OCI-LY3 (cell line): ENCODE data around the gene ZNF24.

Source experiments
- H2AFZ ChIP-seq: fragments of 200-600, 300-600 bp; shearing (Covaris generic); 2 replicates; pipeline ENCODE4 v1.6.0; 2014; ENCODE audit warnings: antibody characterized with exemption, low read depth, low read length
- H3K27ac ChIP-seq: fragments of 200-600, 300-600 bp; sonication (generic); 2 replicates; pipeline ENCODE4 v1.5.1; 2014; ENCODE audit warnings: mild to moderate bottlenecking, low read length, moderate library complexity, mixed read lengths
- H3K27me3 ChIP-seq: fragments of 200-600, 300-600 bp; sonication (generic); 2 replicates; pipeline ENCODE4 v1.6.1; 2014; ENCODE audit warnings: low read depth, low read length, mixed read lengths
- H3K36me3 ChIP-seq: fragments of 200-600, 300-600 bp; sonication (generic); replicated peaks from 2 replicates; pipeline ENCODE3; 2014; ENCODE audit warnings: low read depth, low read length, mixed read lengths
- H3K4me1 ChIP-seq: fragments of 300-600, 200-600 bp; sonication (generic); 2 replicates; pipeline ENCODE4 v1.6.1; 2014; ENCODE audit warnings: low read length, mixed read lengths
- H3K4me2 ChIP-seq: fragments of 200-600, 300-600 bp; sonication (generic); 2 replicates; pipeline ENCODE4 v1.6.1; 2014; ENCODE audit warnings: low read length, mixed read lengths
- H3K4me3 ChIP-seq: fragments of 300-600, 200-600 bp; sonication (generic); 2 replicates; pipeline ENCODE4 v1.5.1; 2014; ENCODE audit warnings: antibody characterized with exemption, mild to moderate bottlenecking, low read length, moderate library complexity
- H3K79me2 ChIP-seq: fragments of 300-600, 200-600 bp; shearing (Covaris generic); 2 replicates; pipeline ENCODE4 v1.6.1; 2014; ENCODE audit warnings: mild to moderate bottlenecking, low read length, mixed read lengths
- H3K9ac ChIP-seq: fragments of 300-600, 200-600 bp; shearing (Covaris generic); 2 replicates; pipeline ENCODE4 v1.6.0; 2014; ENCODE audit warnings: mild to moderate bottlenecking, low read length, moderate library complexity
- H3K9me3 ChIP-seq: fragments of 200-600, 300-600 bp; shearing (Covaris generic); 2 replicates; pipeline ENCODE4 v1.6.1; 2014; ENCODE audit warnings: low read length, mixed read lengths; ENCODE audit not compliant: insufficient read depth
- H4K20me1 ChIP-seq: fragments of 200-600, 300-600 bp; sonication (generic); 2 replicates; pipeline ENCODE4 v1.6.1; 2016; ENCODE audit warnings: low read length, mixed read lengths; ENCODE audit not compliant: insufficient read depth
- EZH2phosphoT487 ChIP-seq: fragments of 200-600 bp; shearing (Covaris generic); IDR thresholded peaks from 2 replicates; pipeline ENCODE4 v1.6.1; 2018; ENCODE audit warnings: antibody characterized with exemption, mixed run types, low read depth
- TF ChIP-seq, protein P1 (sequence below): fragments of 200-600, 300-600 bp; sonication (generic); IDR thresholded peaks from 2 replicates; pipeline ENCODE4 v1.5.1; 2014; ENCODE audit warnings: antibody characterized with exemption, low read length, low read depth

The ZNF24 gene

DNA sequence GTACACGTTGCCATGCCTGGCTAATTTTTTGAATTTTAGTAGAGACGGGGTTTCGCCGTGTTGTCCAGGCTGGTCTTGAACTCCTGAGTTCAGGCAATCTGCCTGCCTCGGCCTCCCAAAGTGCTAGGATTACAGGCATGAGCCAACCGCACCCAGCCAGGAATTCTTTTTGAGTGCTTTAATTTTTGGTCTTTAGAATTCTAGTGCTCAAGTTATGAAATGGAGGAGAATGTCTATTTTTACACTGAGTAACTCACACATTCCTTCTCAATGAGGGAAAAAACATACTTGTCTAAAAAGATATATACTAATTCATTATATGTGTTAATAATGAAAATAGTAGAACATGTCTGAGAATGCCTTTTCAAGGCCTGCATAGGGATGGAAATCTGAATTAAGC, 24.4 kb upstream of the ZNF24 start:
- TF ChIP-seq, protein P1, sequence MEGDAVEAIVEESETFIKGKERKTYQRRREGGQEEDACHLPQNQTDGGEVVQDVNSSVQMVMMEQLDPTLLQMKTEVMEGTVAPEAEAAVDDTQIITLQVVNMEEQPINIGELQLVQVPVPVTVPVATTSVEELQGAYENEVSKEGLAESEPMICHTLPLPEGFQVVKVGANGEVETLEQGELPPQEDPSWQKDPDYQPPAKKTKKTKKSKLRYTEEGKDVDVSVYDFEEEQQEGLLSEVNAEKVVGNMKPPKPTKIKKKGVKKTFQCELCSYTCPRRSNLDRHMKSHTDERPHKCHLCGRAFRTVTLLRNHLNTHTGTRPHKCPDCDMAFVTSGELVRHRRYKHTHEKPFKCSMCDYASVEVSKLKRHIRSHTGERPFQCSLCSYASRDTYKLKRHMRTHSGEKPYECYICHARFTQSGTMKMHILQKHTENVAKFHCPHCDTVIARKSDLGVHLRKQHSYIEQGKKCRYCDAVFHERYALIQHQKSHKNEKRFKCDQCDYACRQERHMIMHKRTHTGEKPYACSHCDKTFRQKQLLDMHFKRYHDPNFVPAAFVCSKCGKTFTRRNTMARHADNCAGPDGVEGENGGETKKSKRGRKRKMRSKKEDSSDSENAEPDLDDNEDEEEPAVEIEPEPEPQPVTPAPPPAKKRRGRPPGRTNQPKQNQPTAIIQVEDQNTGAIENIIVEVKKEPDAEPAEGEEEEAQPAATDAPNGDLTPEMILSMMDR, result no peak
- no peak for TF ChIP-seq EZH2phosphoT487
- no peaks in the 10 kb centered on the region for H3K9me3 ChIP-seq
- H3K4me2 ChIP-seq, result no peak overlapping the region
- H3K9ac ChIP-seq, result no peak overlapping the region
- H3K36me3 ChIP-seq, result no peaks in the 10 kb centered on the region
- no peaks in the 10 kb centered on the region for H3K4me1 ChIP-seq
- no peaks in the 10 kb centered on the region for H4K20me1 ChIP-seq
- H3K27me3 ChIP-seq, result no peaks in the 10 kb centered on the region
- H3K27ac ChIP-seq, result no peak overlapping the region
- H3K79me2 ChIP-seq, result no peaks in the 10 kb centered on the region
- no peak overlapping the region for H3K4me3 ChIP-seq
- H2AFZ ChIP-seq, result no peak overlapping the region

DNA sequence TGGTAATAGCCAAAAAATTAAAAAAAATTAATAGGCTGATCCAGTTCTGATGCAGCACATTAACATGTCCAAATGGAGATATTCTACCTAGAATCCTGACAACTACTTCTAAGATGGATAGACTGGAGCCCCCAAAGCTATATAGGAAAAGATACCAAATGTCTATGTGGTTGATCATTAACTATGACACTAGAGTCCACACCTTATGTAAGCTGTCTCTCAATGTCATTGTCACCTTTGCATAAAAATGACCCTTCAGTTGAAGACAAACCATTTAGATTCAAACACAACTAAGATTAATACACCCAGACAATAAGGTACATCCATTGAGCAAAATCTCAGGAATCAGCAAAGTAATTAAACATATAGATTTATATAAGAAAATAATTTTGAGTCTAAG, 18.3 kb upstream of the ZNF24 start:
- TF ChIP-seq EZH2phosphoT487, result no peak
- TF ChIP-seq, protein P1, result no peak

DNA sequence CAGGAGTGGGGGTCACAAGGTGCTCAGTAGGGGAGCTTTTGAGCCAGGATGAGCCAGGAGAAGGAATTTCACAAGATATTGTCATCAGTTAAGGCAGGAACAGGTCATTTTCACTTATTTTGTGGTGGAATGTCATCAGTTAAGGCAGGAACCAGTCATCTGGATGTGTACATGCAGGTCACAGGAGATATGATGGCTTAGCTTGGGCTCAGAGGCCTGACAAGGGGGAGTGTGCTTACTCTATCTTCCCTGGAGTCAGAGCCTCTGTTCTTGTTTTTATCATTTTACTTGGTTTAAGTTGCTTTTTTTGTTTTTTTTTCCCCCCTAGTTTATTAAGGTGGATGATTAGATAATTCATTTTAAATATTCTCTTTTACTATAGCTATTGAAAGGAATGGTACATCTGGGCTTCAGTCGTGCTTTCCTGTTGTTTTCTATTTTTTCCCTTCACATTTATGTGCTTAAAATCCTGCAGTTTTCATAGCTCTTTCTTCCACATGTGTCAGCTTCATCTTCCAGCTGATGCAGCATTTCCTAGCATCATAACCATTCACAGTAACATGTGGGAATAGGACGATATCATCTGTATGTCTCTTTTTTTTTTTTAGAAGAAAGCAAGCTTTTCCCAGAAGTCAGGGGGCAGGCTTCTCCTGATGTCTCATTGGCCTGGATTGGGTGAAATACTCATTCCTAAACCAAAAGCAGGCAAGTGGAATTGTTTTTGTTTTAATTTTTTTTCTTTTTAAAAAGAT, 17.5 kb upstream of the ZNF24 start:
- H4K20me1 ChIP-seq, result no peaks in the 10 kb centered on the region
- H2AFZ ChIP-seq, result no peak overlapping the region
- H3K27ac ChIP-seq, result no peak overlapping the region
- H3K4me3 ChIP-seq, result no peak overlapping the region
- no peaks in the 10 kb centered on the region for H3K27me3 ChIP-seq
- H3K4me1 ChIP-seq, result no peaks in the 10 kb centered on the region
- H3K9me3 ChIP-seq, result no peaks in the 10 kb centered on the region
- H3K9ac ChIP-seq, result no peak overlapping the region
- TF ChIP-seq, protein P1, result no peak
- TF ChIP-seq EZH2phosphoT487, result no peak
- H3K4me2 ChIP-seq, result no peak overlapping the region
- H3K36me3 ChIP-seq, result no peaks in the 10 kb centered on the region
- no peaks in the 10 kb centered on the region for H3K79me2 ChIP-seq

More for the DNA sequence above, 18.3 kb upstream of the ZNF24 start:
- Histone ChIP-seq H3K4me1 (no peaks in the 10 kb centered on the region), H3K27ac (no peak overlapping the region), H3K4me2 (no peak overlapping the region), H3K4me3 (no peak overlapping the region), H3K9ac (no peak overlapping the region), H3K9me3 (no peaks in the 10 kb centered on the region), H2AFZ (no peak overlapping the region), H4K20me1 (no peaks in the 10 kb centered on the region), H3K27me3 (no peaks in the 10 kb centered on the region), H3K36me3 (no peaks in the 10 kb centered on the region), H3K79me2 (no peaks in the 10 kb centered on the region)

DNA sequence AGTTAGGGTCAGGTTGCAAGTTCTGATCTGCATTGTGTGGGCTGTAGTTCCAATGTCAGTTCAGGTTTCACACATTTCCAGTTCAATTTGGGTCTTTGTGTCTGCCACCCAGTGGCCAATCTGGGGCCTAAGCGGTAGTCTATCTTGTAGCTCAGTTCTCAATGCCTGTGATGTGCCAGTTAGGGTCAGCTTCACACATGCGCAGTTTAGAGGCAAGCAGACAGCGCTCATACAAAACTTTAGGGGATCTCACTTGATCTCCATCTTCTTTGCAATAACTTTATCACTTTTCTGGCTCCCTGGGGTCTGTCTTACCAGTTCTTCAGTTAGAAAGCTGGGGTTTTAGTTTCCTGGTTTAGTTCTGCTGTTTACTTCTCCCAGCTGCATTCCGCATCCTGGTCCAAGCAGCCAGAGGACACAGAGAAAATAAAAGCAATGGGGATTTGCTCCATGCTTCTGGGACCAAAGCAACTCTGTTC, 11.0 kb upstream of the ZNF24 start:
- peak overlapping the region; percentile 47; the same call in 1 of the 2 replicates for H3K4me3 ChIP-seq
- no peak overlapping the region for H3K27ac ChIP-seq
- no peaks in the 10 kb centered on the region for H3K36me3 ChIP-seq
- peak overlapping the region; percentile 44; the same call in 1 of the 2 replicates for H3K9ac ChIP-seq
- no peaks in the 10 kb centered on the region for H4K20me1 ChIP-seq
- no peaks in the 10 kb centered on the region for H3K79me2 ChIP-seq
- H2AFZ ChIP-seq, result peak overlapping the region; percentile 95
- TF ChIP-seq, protein P1, result peak; percentile 82
- TF ChIP-seq EZH2phosphoT487, result no peak
- H3K4me1 ChIP-seq, result peaks cover 3% of the 10 kb centered on the region; the same call in 1 of the 2 replicates
- peak overlapping the region; percentile 54 for H3K4me2 ChIP-seq
- no peaks in the 10 kb centered on the region; the same call in 1 of the 2 replicates for H3K9me3 ChIP-seq
- H3K27me3 ChIP-seq, result no peaks in the 10 kb centered on the region
